ENCODE data around the gene AFF2.

The AFF2 gene

GRCh38 chrX:148774276-148774675 is 273.9 kb downstream of the AFF2 start:
- FAIRE-seq (no peak), DNase-seq (ENCODE audit: insufficient read length) (no peak)
- no peak for TF ChIP-seq TAF1 (IDR thresholded peaks at IDR 0.05; ENCODE audit: borderline replicate concordance, low read depth, low read length)
- TF ChIP-seq POLR2A (IDR thresholded peaks at IDR 0.05; ENCODE audit: low read depth, low read length) = no peak
- no peak for TF ChIP-seq POLR2AphosphoS5 (IDR thresholded peaks at IDR 0.05; ENCODE audit: low read depth, low read length)

GRCh38 chrX:148784137-148784536 is 283.7 kb downstream of the AFF2 start:
- TF ChIP-seq TAF1 (IDR thresholded peaks at IDR 0.05; ENCODE audit: borderline replicate concordance, low read depth, low read length) (no peak), POLR2AphosphoS5 (IDR thresholded peaks at IDR 0.05; ENCODE audit: low read depth, low read length) (no peak), POLR2A (IDR thresholded peaks at IDR 0.05; ENCODE audit: low read depth, low read length) (no peak)
- DNase-seq (ENCODE audit: insufficient read length) = no peak
- no peak for FAIRE-seq

- TF ChIP-seq TAF1 (IDR thresholded peaks at IDR 0.05; ENCODE audit: borderline replicate concordance, low read depth, low read length) = no peak
- no peak for TF ChIP-seq POLR2AphosphoS5 (IDR thresholded peaks at IDR 0.05; ENCODE audit: low read depth, low read length)
- TF ChIP-seq POLR2A (IDR thresholded peaks at IDR 0.05; ENCODE audit: low read depth, low read length) = no peak
- FAIRE-seq (no peak), DNase-seq (ENCODE audit: insufficient read length) (no peak)
These were observed 284.4 kb downstream of the AFF2 start for GRCh38 chrX:148784856-148785255.

GRCh38 chrX:148785256-148785655 is 284.8 kb downstream of the AFF2 start:
- TF ChIP-seq POLR2AphosphoS5 (IDR thresholded peaks at IDR 0.05; ENCODE audit: low read depth, low read length) (no peak), POLR2A (IDR thresholded peaks at IDR 0.05; ENCODE audit: low read depth, low read length) (no peak), TAF1 (IDR thresholded peaks at IDR 0.05; ENCODE audit: borderline replicate concordance, low read depth, low read length) (no peak)
- FAIRE-seq (no peak), DNase-seq (ENCODE audit: insufficient read length) (no peak)

GRCh38 chrX:148788449-148788848 is 288.0 kb downstream of the AFF2 start:
- FAIRE-seq (no peak), DNase-seq (ENCODE audit: insufficient read length) (no peak)
- TF ChIP-seq POLR2A (IDR thresholded peaks at IDR 0.05; ENCODE audit: low read depth, low read length) (no peak), TAF1 (IDR thresholded peaks at IDR 0.05; ENCODE audit: borderline replicate concordance, low read depth, low read length) (no peak), POLR2AphosphoS5 (IDR thresholded peaks at IDR 0.05; ENCODE audit: low read depth, low read length) (no peak)

GRCh38 chrX:148794350-148794749 is 293.9 kb downstream of the AFF2 start:
- no peak for DNase-seq (ENCODE audit: insufficient read length)
- TF ChIP-seq TAF1 (IDR thresholded peaks at IDR 0.05; ENCODE audit: borderline replicate concordance, low read depth, low read length) = no peak
- no peak for FAIRE-seq

- DNase-seq (ENCODE audit: insufficient read length) (no peak), FAIRE-seq (no peak)
- TF ChIP-seq POLR2A (IDR thresholded peaks at IDR 0.05; ENCODE audit: low read depth, low read length) (no peak), TAF1 (IDR thresholded peaks at IDR 0.05; ENCODE audit: borderline replicate concordance, low read depth, low read length) (no peak), POLR2AphosphoS5 (IDR thresholded peaks at IDR 0.05; ENCODE audit: low read depth, low read length) (no peak)
These were observed 304.4 kb downstream of the AFF2 start for GRCh38 chrX:148804579-148805355.

GRCh38 chrX:148806145-148806870 is 305.9 kb downstream of the AFF2 start:
- no peak for FAIRE-seq
- TF ChIP-seq POLR2A (IDR thresholded peaks at IDR 0.05; ENCODE audit: low read depth, low read length) (no peak), TAF1 (IDR thresholded peaks at IDR 0.05; ENCODE audit: borderline replicate concordance, low read depth, low read length) (no peak), POLR2AphosphoS5 (IDR thresholded peaks at IDR 0.05; ENCODE audit: low read depth, low read length) (no peak)
- DNase-seq (ENCODE audit: insufficient read length) = no peak

GRCh38 chrX:148808833-148809232 is 308.4 kb downstream of the AFF2 start:
- no peak for DNase-seq (ENCODE audit: insufficient read length)
- TF ChIP-seq POLR2A (IDR thresholded peaks at IDR 0.05; ENCODE audit: low read depth, low read length) (no peak), TAF1 (IDR thresholded peaks at IDR 0.05; ENCODE audit: borderline replicate concordance, low read depth, low read length) (no peak), POLR2AphosphoS5 (IDR thresholded peaks at IDR 0.05; ENCODE audit: low read depth, low read length) (no peak)
- no peak for FAIRE-seq

- DNase-seq (ENCODE audit: insufficient read length) = no peak
- no peak for FAIRE-seq
- TF ChIP-seq POLR2AphosphoS5 (IDR thresholded peaks at IDR 0.05; ENCODE audit: low read depth, low read length) (no peak), TAF1 (IDR thresholded peaks at IDR 0.05; ENCODE audit: borderline replicate concordance, low read depth, low read length) (no peak), POLR2A (IDR thresholded peaks at IDR 0.05; ENCODE audit: low read depth, low read length) (no peak)
These were observed 310.8 kb downstream of the AFF2 start for GRCh38 chrX:148811236-148811635.

- no peak for DNase-seq (ENCODE audit: insufficient read length)
- TF ChIP-seq POLR2AphosphoS5 (IDR thresholded peaks at IDR 0.05; ENCODE audit: low read depth, low read length) = no peak
- TF ChIP-seq POLR2A (IDR thresholded peaks at IDR 0.05; ENCODE audit: low read depth, low read length) = no peak
- no peak for TF ChIP-seq TAF1 (IDR thresholded peaks at IDR 0.05; ENCODE audit: borderline replicate concordance, low read depth, low read length)
- no peak for FAIRE-seq
These were observed 313.0 kb downstream of the AFF2 start for GRCh38 chrX:148813422-148813821.

- FAIRE-seq (no peak), DNase-seq (ENCODE audit: insufficient read length) (no peak)
- no peak for TF ChIP-seq TAF1 (IDR thresholded peaks at IDR 0.05; ENCODE audit: borderline replicate concordance, low read depth, low read length)
These were observed 313.6 kb downstream of the AFF2 start for GRCh38 chrX:148813967-148814366.

Data from GM12892 (cell line).